ENCODE data around the gene PRSS16.

DNA sequence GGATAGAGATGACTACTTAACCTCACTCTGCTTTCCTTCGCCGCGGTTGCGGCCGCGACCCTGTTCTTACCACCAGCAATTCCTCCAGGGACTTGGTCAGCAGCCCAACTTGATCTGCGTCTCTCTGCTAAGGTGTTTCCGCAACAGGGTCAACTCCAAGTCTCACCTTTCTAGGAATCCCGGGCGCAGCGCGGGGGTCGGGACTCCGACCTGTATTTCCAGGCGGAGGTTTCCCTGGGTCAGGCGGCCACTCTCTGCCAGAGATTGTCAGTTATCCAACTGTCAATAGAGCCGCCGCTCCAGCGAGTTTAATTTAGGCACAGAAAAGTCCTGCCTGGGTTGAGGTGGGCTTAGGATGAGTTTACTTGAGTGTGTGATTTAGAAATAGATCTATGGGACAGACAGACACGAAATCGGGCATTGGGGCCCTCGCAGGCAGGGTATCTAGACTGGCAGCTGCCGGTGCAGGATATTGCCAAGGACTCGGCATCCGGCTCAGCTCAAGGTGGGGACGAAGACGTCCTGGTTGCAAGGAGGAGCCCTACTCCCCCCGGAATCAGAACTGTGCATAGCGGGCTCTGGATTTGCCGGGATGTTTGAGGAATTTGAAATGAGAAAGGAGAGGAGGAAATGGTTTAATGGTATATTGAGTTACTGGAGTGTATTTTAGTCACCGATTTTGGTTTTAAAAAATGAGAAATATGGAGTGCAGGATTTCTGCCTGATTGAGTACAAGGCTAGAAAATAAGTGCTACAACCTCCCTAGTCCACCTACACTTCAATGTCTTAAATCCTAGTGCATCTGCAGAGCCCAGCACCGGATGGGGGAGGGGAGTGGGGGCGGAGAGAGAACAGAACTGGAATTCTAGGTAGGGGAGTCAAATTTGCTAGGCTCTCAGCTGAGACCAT is 40.9 kb downstream of the PRSS16 start:
- TF ChIP-seq, protein P1, sequence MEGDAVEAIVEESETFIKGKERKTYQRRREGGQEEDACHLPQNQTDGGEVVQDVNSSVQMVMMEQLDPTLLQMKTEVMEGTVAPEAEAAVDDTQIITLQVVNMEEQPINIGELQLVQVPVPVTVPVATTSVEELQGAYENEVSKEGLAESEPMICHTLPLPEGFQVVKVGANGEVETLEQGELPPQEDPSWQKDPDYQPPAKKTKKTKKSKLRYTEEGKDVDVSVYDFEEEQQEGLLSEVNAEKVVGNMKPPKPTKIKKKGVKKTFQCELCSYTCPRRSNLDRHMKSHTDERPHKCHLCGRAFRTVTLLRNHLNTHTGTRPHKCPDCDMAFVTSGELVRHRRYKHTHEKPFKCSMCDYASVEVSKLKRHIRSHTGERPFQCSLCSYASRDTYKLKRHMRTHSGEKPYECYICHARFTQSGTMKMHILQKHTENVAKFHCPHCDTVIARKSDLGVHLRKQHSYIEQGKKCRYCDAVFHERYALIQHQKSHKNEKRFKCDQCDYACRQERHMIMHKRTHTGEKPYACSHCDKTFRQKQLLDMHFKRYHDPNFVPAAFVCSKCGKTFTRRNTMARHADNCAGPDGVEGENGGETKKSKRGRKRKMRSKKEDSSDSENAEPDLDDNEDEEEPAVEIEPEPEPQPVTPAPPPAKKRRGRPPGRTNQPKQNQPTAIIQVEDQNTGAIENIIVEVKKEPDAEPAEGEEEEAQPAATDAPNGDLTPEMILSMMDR (IDR thresholded peaks at IDR 0.05), result no peak
- TF ChIP-seq POLR2A (IDR thresholded peaks at IDR 0.05) (no peak), POLR2AphosphoS5 (IDR thresholded peaks at IDR 0.05) (no peak)
